Neural cell (in vitro differentiated cells): ENCODE results near the gene CNNM2. TPM values are rescaled to one million over a fixed set of nuclear protein-coding genes. Genes with fewer than 3 reads are reported as not detected.

ENCODE experiments used
- H2AFZ ChIP-seq: fragments of 200-600, 300-800 bp; sonication (generic), shearing (Covaris generic); 2 replicates; pipeline ENCODE4 v1.6.0; 2014; ENCODE audit warnings: low read depth, mild to moderate bottlenecking, antibody characterized with exemption, low read length, moderate library complexity
- H3F3A ChIP-seq: fragments of 200-600 bp; shearing (Covaris generic); 2 replicates; pipeline ENCODE4 v1.6.1; 2016; ENCODE audit warnings: mild to moderate bottlenecking, moderate library complexity, mixed read lengths, antibody characterized with exemption, low read length; ENCODE audit not compliant: insufficient read depth, poor library complexity, severe bottlenecking
- H3K27ac ChIP-seq: fragments of 200-600, 300-800 bp; sonication (generic), shearing (Covaris generic); 2 replicates; pipeline ENCODE4 v1.5.1; 2014; ENCODE audit warnings: mild to moderate bottlenecking, low read length, moderate library complexity
- H3K27me3 ChIP-seq: fragments of 300-800, 200-600 bp; sonication (generic), shearing (Covaris generic); 2 replicates; pipeline ENCODE4 v1.6.0; 2014; ENCODE audit warnings: mild to moderate bottlenecking, low read depth, low read length, moderate library complexity; ENCODE audit not compliant: insufficient read depth
- H3K36me3 ChIP-seq: fragments of 300-800, 200-600 bp; sonication (generic), shearing (Covaris generic); 2 replicates; pipeline ENCODE4 v1.5.1; 2014; ENCODE audit warnings: mild to moderate bottlenecking, antibody characterized with exemption, low read length, moderate library complexity; ENCODE audit not compliant: insufficient read depth
- H3K4me2 ChIP-seq: fragments of 300-800, 200-600 bp; sonication (generic), shearing (Covaris generic); 2 replicates; pipeline ENCODE4 v1.6.0; 2014; ENCODE audit warnings: mild to moderate bottlenecking, low read length
- H3K4me3 ChIP-seq: fragments of 300-800, 200-600 bp; sonication (generic), shearing (Covaris generic); 2 replicates; pipeline ENCODE4 v1.5.1; 2014; ENCODE audit warnings: mild to moderate bottlenecking, low read length, moderate library complexity
- H3K79me2 ChIP-seq: fragments of 200-600 bp; shearing (Covaris generic); replicated peaks from 2 replicates; pipeline ENCODE4 v1.6.0; 2014; ENCODE audit warnings: mild to moderate bottlenecking, low read length, moderate library complexity; ENCODE audit not compliant: insufficient read depth
- H3K9ac ChIP-seq: fragments of 300-800, 200-600 bp; sonication (generic), shearing (Covaris generic); 2 replicates; pipeline ENCODE4 v1.6.1; 2016; ENCODE audit warnings: mild to moderate bottlenecking, low read length, mixed read lengths
- H3K9me2 ChIP-seq: fragments of 200-600 bp; shearing (Covaris generic); 2 replicates; pipeline ENCODE4 v1.6.1; 2016; ENCODE audit warnings: mild to moderate bottlenecking, low read length, mixed read lengths; ENCODE audit not compliant: insufficient read depth
- H3K9me3 ChIP-seq: fragments of 200-600, 300-800 bp; sonication (generic), shearing (Covaris generic); 2 replicates; pipeline ENCODE4 v1.6.1; 2016; ENCODE audit warnings: mild to moderate bottlenecking, mixed run types, low read length, moderate library complexity, mixed read lengths
- H4K20me1 ChIP-seq: fragments of 200-600 bp; shearing (Covaris generic); 2 replicates; pipeline ENCODE4 v1.6.1; 2016; ENCODE audit warnings: mild to moderate bottlenecking, mixed run types; ENCODE audit not compliant: insufficient read depth
- CTCF ChIP-seq: fragments of 450-650 bp; IDR thresholded peaks from 2 replicates; pipeline ENCODE4 v1.5.1; 2014; ENCODE audit warnings: antibody characterized with exemption, mild to moderate bottlenecking, moderate library complexity; ENCODE audit not compliant: poor library complexity, severe bottlenecking
- EP300 ChIP-seq: fragments of 450-650 bp; conservative IDR thresholded peaks from 2 replicates; pipeline ENCODE4 v1.6.1; 2014; ENCODE audit warnings: antibody characterized with exemption, mild to moderate bottlenecking, moderate library complexity; ENCODE audit not compliant: poor library complexity, severe bottlenecking
- EZH2 ChIP-seq: fragments of 200-600, 300-800 bp; shearing (Covaris generic), sonication (generic); IDR thresholded peaks from 2 replicates; pipeline ENCODE4 v1.6.1; 2014; ENCODE audit warnings: antibody characterized with exemption, low read length, borderline replicate concordance, mild to moderate bottlenecking; ENCODE audit not compliant: insufficient read depth, poor library complexity, severe bottlenecking
- MXI1 ChIP-seq: fragments of 450-650 bp; conservative IDR thresholded peaks from 2 replicates; pipeline ENCODE4 v1.6.1; 2014; ENCODE audit warnings: antibody characterized with exemption, mild to moderate bottlenecking; ENCODE audit not compliant: poor library complexity, severe bottlenecking
- POLR2AphosphoS5 ChIP-seq: IDR thresholded peaks from 2 replicates; pipeline ENCODE4 v1.6.1; 2012
- RAD21 ChIP-seq: fragments of 450-650 bp; conservative IDR thresholded peaks from 2 replicates; pipeline ENCODE4 v1.6.1; 2014; ENCODE audit warnings: antibody characterized with exemption, mild to moderate bottlenecking, moderate library complexity
- REST ChIP-seq: IDR thresholded peaks from 2 replicates; pipeline ENCODE4 v1.6.1; 2012; ENCODE audit warnings: borderline replicate concordance
- SMC3 ChIP-seq: fragments of 450-650 bp; conservative IDR thresholded peaks from 2 replicates; pipeline ENCODE4 v1.6.1; 2014; ENCODE audit warnings: antibody characterized with exemption, mild to moderate bottlenecking, moderate library complexity; ENCODE audit not compliant: poor library complexity
- TAF1 ChIP-seq: IDR thresholded peaks from 2 replicates; pipeline ENCODE4 v1.6.1; 2012; ENCODE audit warnings: low read depth
- polyA minus RNA-seq: library from RNA; depleted of rRNA, polyadenylated mRNA; stranded (reverse); fragments of >200 nt; gene quantifications from 2 replicates; pipeline ENCODE4 v1.2.3, GENCODE V29; 2014
- polyA plus RNA-seq: library from polyadenylated mRNA; depleted of rRNA; stranded (reverse); fragments of >200 nt; gene quantifications from 2 replicates; pipeline ENCODE4 v1.2.3, GENCODE V29; 2014

The CNNM2 gene
- polyA plus RNA-seq = 5.0 and 5.1 TPM in 2 replicates
- 20.2 and 30.0 TPM in 2 replicates for polyA minus RNA-seq

GRCh38 chr10:102917962-102918816 lies at the start of gene CNNM2:
TSS of gene CNNM2 (plus strand) at chr10:102918294. CDS start at chr10:102918481, 187 bp downstream.
- Histone ChIP-seq H2AFZ (peak within 1 kb of the TSS; percentile 86), H3K36me3 (no peaks in the 10 kb centered on the region), H3K4me3 (peak within 1 kb of the TSS; percentile 95), H3F3A (no peaks in the 10 kb centered on the region), H3K9me2 (no peaks in the 10 kb centered on the region), H3K27ac (peak within 1 kb of the TSS; percentile 92), H4K20me1 (no peaks in the 10 kb centered on the region), H3K9me3 (no peaks in the 10 kb centered on the region), H3K79me2 (peaks cover 36% of the 10 kb centered on the region), H3K4me2 (peak within 1 kb of the TSS; percentile 86), H3K9ac (peak within 1 kb of the TSS; percentile 90), H3K27me3 (no peaks in the 10 kb centered on the region)
- TF ChIP-seq RAD21 = no peak
- no peak for TF ChIP-seq CTCF
- TF ChIP-seq POLR2AphosphoS5 = peak; percentile 76
- peak; percentile 85 for TF ChIP-seq REST
- TF ChIP-seq EP300 = no peak
- TF ChIP-seq SMC3 = peak; percentile 47
- TF ChIP-seq EZH2 = no peak
- peak; percentile 98 for TF ChIP-seq TAF1
- TF ChIP-seq MXI1 = peak; percentile 81

- H4K20me1 ChIP-seq = no peaks in the 10 kb centered on the region
- peak overlapping the region; percentile 55 for H3K9ac ChIP-seq
- H3K36me3 ChIP-seq = no peaks in the 10 kb centered on the region
- H2AFZ ChIP-seq = peak overlapping the region; percentile 30
- peak overlapping the region; percentile 32 for H3K4me2 ChIP-seq
- H3K79me2 ChIP-seq = no peaks in the 10 kb centered on the region
- peak overlapping the region; percentile 65 for H3K4me3 ChIP-seq
- no peaks in the 10 kb centered on the region for H3K9me3 ChIP-seq
- H3K9me2 ChIP-seq = no peaks in the 10 kb centered on the region
- no peaks in the 10 kb centered on the region for H3K27me3 ChIP-seq
- no peak overlapping the region for H3K27ac ChIP-seq
- no peaks in the 10 kb centered on the region for H3F3A ChIP-seq
- TF ChIP-seq TAF1 (no peak), SMC3 (no peak)
These were observed 49.2 kb upstream of the CNNM2 start for GRCh38 chr10:102868911-102869257.
